Panc1 (cell line): ENCODE data around the gene JUND. TPM values are rescaled to one million over a fixed set of nuclear protein-coding genes. Genes with fewer than 3 reads are reported as not detected.

Source experiments
- ATAC-seq: fragments of 200-7000 bp; cut with Tn5 transposase; 2 replicates; pipeline ENCODE4 v1.9.1; 2020; ENCODE audit warnings: mild to moderate bottlenecking, moderate library complexity
- BruUV-seq: library from RNA; stranded (reverse); fragments of 400-500 nt; replicated peaks from 2 replicates; lab custom pipeline; 2021; lab: Mats Ljungman, UMichigan
- CTCF ChIA-PET: fragments of 300-600 bp; sonication (Branson Sonifier 250); formaldehyde crosslinking; loops from one replicate; lab custom pipeline; 2022; ENCODE audit warnings: antibody characterized with exemption; lab: Charles Lee
- POLR2A ChIA-PET: fragments of 300-600 bp; sonication (Branson Sonifier 250); formaldehyde crosslinking; loops from one replicate; lab custom pipeline; 2022; ENCODE audit warnings: antibody characterized with exemption; lab: Charles Lee
- DNase-seq: peaks from one replicate; pipeline ENCODE4 v3.0.0-alpha.2; 2010; ENCODE audit warnings: low read depth, low spot score
- H3K27ac ChIP-seq: 2 replicates; pipeline ENCODE4 v1.5.1; 2011; ENCODE audit warnings: mild to moderate bottlenecking, low read length, inconsistent platforms
- H3K27me3 ChIP-seq: fragments of 200-500 bp; sonication (Bioruptor generic); 2 replicates; pipeline ENCODE4 v1.6.0; 2014; ENCODE audit warnings: low read length, inconsistent platforms; ENCODE audit not compliant: control insufficient read depth, insufficient read depth
- H3K36me3 ChIP-seq: fragments of 200-500 bp; sonication (Bioruptor generic); 2 replicates; pipeline ENCODE4 v1.5.1; 2014; ENCODE audit warnings: inconsistent platforms, mild to moderate bottlenecking, low read length, moderate library complexity; ENCODE audit not compliant: control insufficient read depth, insufficient read depth
- H3K4me1 ChIP-seq: 2 replicates; pipeline ENCODE4 v1.5.1; 2011; ENCODE audit warnings: inconsistent platforms, mild to moderate bottlenecking, low read length, moderate library complexity; ENCODE audit not compliant: control insufficient read depth, insufficient read depth
- H3K4me3 ChIP-seq, 2 experiments: 2 replicates each; pipeline ENCODE4 v1.5.1; 2011 to 2012; ENCODE audit warnings: low read depth in 2 of 2, low read length in 2 of 2, mild to moderate bottlenecking in 2 of 2, inconsistent platforms in 1 of 2, moderate library complexity in 1 of 2
- H3K9me3 ChIP-seq: fragments of 200-500 bp; sonication (Bioruptor generic); 2 replicates; pipeline ENCODE4 v1.5.1; 2014; ENCODE audit warnings: low read depth, mild to moderate bottlenecking, inconsistent platforms, low read length, moderate library complexity; ENCODE audit not compliant: control insufficient read depth, insufficient read depth
- TCF7L2 ChIP-seq: IDR thresholded peaks from 2 replicates; pipeline ENCODE4 v1.6.1; 2011; ENCODE audit warnings: mild to moderate bottlenecking, low read depth, low read length, inconsistent platforms
- in situ Hi-C: cut with HindIII; loops from 2 replicates; pipeline ENCODE4 v1.10.0; 2016; ENCODE audit warnings: low sequenced_read_pairs, low pct_unique_long_range_greater_than_20kb
- intact Hi-C: fragments of 100-400 bp; cut with micrococcal nuclease; formaldehyde crosslinking; loops from one replicate; pipeline ENCODE4 v1.10.0; 2022; ENCODE audit not compliant: unreplicated experiment
- total RNA-seq: library from RNA; stranded (reverse); gene quantifications from one replicate; pipeline ENCODE4 v1.2.1, GENCODE V29; 2021; ENCODE audit not compliant: unreplicated experiment
- TF ChIP-seq, protein P1 (sequence below): fragments of 450-650 bp; IDR thresholded peaks from 2 replicates; pipeline ENCODE4 v1.5.1; 2017; ENCODE audit warnings: mild to moderate bottlenecking
- TF ChIP-seq, protein P2 (sequence below), 2 experiments: IDR thresholded peaks; 2 replicates each; pipeline ENCODE4 v1.6.1; 2011 to 2012; ENCODE audit warnings: low read depth in 2 of 2, control low read depth in 1 of 2, low read length in 1 of 2, mild to moderate bottlenecking in 1 of 2, moderate library complexity in 1 of 2; ENCODE audit not compliant: insufficient read depth in 1 of 2

JUND gene
- total RNA-seq, 1 experiment from 2014 or later, result 130 TPM

DNA sequence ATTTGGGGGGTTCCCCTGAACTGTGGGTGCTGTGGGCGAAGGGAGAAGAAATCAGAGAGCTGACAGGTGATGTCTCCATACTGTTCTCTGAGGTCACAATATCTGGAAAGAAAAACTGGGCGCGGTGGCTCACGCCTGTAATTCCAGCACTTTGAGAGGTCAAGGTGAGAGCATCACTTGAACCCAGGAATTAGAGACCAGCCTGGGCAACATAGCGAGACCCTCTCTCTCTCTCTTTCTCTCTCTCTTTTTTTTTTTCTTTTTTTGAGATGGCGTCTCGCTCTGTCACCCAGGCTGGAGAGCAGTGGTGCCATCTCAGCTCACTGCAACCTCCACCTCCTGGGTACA is 29.1 kb downstream of the JUND start:
- DNase-seq (no peak), ATAC-seq (no peak)
- POLR2A ChIA-PET, result interaction anchor here (0.5 kb wide), 3 partner anchors 146 to 355 kb away, joined by 3 to 5 read pairs (median 3); no protein-coding TSS in a partner anchor
- CTCF ChIA-PET, result interaction anchor here (0.6 to 1.6 kb wide), 8 partner anchors 43 to 207 kb away, joined by 3 to 15 read pairs (median 4); no protein-coding TSS in a partner anchor
- Histone ChIP-seq H3K9me3 (no peaks in the 10 kb centered on the region), H3K4me3 (no peak overlapping the region), H3K36me3 (no peaks in the 10 kb centered on the region), H3K27ac (no peak overlapping the region), H3K4me1 (no peaks in the 10 kb centered on the region), H3K27me3 (no peaks in the 10 kb centered on the region)
- no peak for TF ChIP-seq TCF7L2
- TF ChIP-seq, protein P1, sequence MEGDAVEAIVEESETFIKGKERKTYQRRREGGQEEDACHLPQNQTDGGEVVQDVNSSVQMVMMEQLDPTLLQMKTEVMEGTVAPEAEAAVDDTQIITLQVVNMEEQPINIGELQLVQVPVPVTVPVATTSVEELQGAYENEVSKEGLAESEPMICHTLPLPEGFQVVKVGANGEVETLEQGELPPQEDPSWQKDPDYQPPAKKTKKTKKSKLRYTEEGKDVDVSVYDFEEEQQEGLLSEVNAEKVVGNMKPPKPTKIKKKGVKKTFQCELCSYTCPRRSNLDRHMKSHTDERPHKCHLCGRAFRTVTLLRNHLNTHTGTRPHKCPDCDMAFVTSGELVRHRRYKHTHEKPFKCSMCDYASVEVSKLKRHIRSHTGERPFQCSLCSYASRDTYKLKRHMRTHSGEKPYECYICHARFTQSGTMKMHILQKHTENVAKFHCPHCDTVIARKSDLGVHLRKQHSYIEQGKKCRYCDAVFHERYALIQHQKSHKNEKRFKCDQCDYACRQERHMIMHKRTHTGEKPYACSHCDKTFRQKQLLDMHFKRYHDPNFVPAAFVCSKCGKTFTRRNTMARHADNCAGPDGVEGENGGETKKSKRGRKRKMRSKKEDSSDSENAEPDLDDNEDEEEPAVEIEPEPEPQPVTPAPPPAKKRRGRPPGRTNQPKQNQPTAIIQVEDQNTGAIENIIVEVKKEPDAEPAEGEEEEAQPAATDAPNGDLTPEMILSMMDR, result no peak
- intact Hi-C loops, result loop anchor here (5.0 kb wide), 1 partner anchor 45 kb away; no protein-coding TSS in a partner anchor
- in situ Hi-C loops, result no loop called here
- BruUV-seq, result no TSS peak

DNA sequence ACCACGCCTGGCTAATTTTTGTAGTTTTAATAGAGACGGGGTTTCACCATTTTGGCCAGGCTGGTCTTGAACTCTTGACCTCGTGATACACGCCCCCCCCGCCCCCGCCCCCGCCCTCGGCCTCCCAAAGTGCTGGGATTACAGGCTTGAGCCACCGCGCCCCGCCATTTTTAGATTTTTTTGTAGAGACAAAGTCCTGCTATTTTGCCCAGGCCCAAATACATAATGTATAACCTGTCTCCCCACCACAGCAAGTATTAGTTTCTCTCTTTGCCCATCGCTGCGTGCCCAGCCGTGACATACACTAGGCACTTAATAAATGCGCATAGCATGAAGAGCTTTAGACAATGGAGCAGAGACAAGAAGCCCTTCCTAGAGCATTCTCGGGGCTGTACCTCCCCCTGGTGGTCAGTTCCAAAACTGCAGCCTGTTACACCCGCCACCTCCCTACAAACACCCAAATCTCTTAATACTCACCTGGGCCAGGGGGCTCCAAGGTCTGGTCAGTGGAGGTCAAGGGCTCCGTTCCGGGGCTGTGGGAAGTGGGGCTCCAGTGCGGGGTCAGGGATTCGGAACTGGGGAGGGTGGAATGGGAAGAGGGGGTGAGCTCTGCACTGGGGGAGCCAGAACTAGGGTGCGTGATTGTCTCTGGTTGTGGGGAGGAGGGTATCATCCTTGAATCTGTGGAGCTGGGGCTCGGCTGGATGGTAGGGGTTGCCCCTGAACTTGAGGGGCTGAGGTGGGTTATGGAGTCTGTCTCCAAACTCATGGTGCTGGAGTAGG is 29.6 kb downstream of the JUND start:
- BruUV-seq, result no TSS peak
- Histone ChIP-seq H3K4me3 (no peak overlapping the region), H3K27ac (no peak overlapping the region), H3K4me1 (no peaks in the 10 kb centered on the region), H3K27me3 (no peaks in the 10 kb centered on the region), H3K9me3 (no peaks in the 10 kb centered on the region), H3K36me3 (no peaks in the 10 kb centered on the region)
- TF ChIP-seq, protein P1, result peak; percentile 81
- TF ChIP-seq, protein P2, sequence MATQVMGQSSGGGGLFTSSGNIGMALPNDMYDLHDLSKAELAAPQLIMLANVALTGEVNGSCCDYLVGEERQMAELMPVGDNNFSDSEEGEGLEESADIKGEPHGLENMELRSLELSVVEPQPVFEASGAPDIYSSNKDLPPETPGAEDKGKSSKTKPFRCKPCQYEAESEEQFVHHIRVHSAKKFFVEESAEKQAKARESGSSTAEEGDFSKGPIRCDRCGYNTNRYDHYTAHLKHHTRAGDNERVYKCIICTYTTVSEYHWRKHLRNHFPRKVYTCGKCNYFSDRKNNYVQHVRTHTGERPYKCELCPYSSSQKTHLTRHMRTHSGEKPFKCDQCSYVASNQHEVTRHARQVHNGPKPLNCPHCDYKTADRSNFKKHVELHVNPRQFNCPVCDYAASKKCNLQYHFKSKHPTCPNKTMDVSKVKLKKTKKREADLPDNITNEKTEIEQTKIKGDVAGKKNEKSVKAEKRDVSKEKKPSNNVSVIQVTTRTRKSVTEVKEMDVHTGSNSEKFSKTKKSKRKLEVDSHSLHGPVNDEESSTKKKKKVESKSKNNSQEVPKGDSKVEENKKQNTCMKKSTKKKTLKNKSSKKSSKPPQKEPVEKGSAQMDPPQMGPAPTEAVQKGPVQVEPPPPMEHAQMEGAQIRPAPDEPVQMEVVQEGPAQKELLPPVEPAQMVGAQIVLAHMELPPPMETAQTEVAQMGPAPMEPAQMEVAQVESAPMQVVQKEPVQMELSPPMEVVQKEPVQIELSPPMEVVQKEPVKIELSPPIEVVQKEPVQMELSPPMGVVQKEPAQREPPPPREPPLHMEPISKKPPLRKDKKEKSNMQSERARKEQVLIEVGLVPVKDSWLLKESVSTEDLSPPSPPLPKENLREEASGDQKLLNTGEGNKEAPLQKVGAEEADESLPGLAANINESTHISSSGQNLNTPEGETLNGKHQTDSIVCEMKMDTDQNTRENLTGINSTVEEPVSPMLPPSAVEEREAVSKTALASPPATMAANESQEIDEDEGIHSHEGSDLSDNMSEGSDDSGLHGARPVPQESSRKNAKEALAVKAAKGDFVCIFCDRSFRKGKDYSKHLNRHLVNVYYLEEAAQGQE (IDR thresholded peaks at IDR 0.05; ENCODE audit: insufficient read depth in 1 of 2, low read depth in 2 of 2, low read length in 1 of 2), result no peak
- ATAC-seq (peak; percentile 89), DNase-seq (peak; percentile 62)
- intact Hi-C loops, result loop anchor here (5.0 kb wide), 1 partner anchor 44 kb away; no protein-coding TSS in a partner anchor
- CTCF ChIA-PET, result interaction anchor here (0.7 to 1.6 kb wide), 6 partner anchors 42 to 207 kb away, joined by 3 to 15 read pairs (median 8); no protein-coding TSS in a partner anchor
- POLR2A ChIA-PET, result interaction anchor here (0.5 kb wide), 3 partner anchors 146 to 355 kb away, joined by 3 to 5 read pairs (median 3); no protein-coding TSS in a partner anchor
- in situ Hi-C loops, result no loop called here
